Common myeloid progenitor, CD34-positive (primary cell): ENCODE data around the gene TTLL10.

ENCODE experiments used
- CTCF ChIA-PET: fragments of 350-600 bp; sonication (Branson Sonifier 250); formaldehyde crosslinking; loops from one replicate; lab custom pipeline; 2021; ENCODE audit warnings: antibody characterized with exemption; lab: Charles Lee
- POLR2A ChIA-PET: fragments of 350-600 bp; sonication (Branson Sonifier 250); formaldehyde crosslinking; loops from one replicate; lab custom pipeline; 2021; ENCODE audit warnings: antibody characterized with exemption; lab: Charles Lee
- DNase-seq, 3 donors: peaks; one replicate each; pipeline versions ENCODE4 v3.0.0 to v3.0.0-alpha.2; 2013
- H3K27ac ChIP-seq, 2 experiments: 1 replicate in 1 of 2; 2 replicates in 1 of 2; pipeline ENCODE4 v1.7.0; 2013; ENCODE audit warnings: inconsistent platforms in 2 of 2, low read length in 2 of 2, mild to moderate bottlenecking in 2 of 2, low read depth in 1 of 2, moderate library complexity in 1 of 2; ENCODE audit not compliant: severe bottlenecking in 2 of 2, insufficient read depth in 1 of 2, poor library complexity in 1 of 2
- H3K27me3 ChIP-seq, 5 experiments: replicated peaks in 2 of 5; 1 replicate in 3 of 5; 2 replicates in 2 of 5; pipeline versions ENCODE4 v1.6.1 to v1.7.0; 2013; ENCODE audit warnings: low read length in 4 of 5, mild to moderate bottlenecking in 2 of 5, moderate library complexity in 2 of 5, inconsistent platforms in 1 of 5; ENCODE audit not compliant: insufficient read depth in 5 of 5, control insufficient read depth in 4 of 5
- H3K36me3 ChIP-seq, 4 experiments: 1 replicate in 2 of 4; 2 replicates in 2 of 4; pipeline versions ENCODE4 v1.6.1 to v1.7.0; 2013; ENCODE audit warnings: low read length in 3 of 4, control low read depth in 1 of 4, mild to moderate bottlenecking in 1 of 4; ENCODE audit not compliant: control insufficient read depth in 4 of 4, insufficient read depth in 4 of 4
- H3K4me1 ChIP-seq, 4 experiments: 1 replicate in 3 of 4; 2 replicates in 1 of 4; pipeline versions ENCODE4 v1.6.1 to v1.7.1; 2013; ENCODE audit warnings: low read length in 3 of 4, mild to moderate bottlenecking in 3 of 4, control low read depth in 1 of 4, inconsistent platforms in 1 of 4, moderate library complexity in 1 of 4; ENCODE audit not compliant: control insufficient read depth in 4 of 4, insufficient read depth in 4 of 4; ENCODE audit errors: control extremely low read depth in 1 of 4
- H3K4me3 ChIP-seq, 7 experiments: 1 replicate in 4 of 7; 2 replicates in 3 of 7; pipeline versions ENCODE4 v1.5.1 to v1.7.0; 2013; ENCODE audit warnings: mild to moderate bottlenecking in 7 of 7, low read length in 6 of 7, moderate library complexity in 6 of 7, inconsistent platforms in 2 of 7, low read depth in 2 of 7, control low read depth in 1 of 7; ENCODE audit not compliant: insufficient read depth in 4 of 7, control insufficient read depth in 1 of 7; ENCODE audit errors: extremely low read depth in 1 of 7
- H3K9me3 ChIP-seq, 5 experiments: 1 replicate in 4 of 5; 2 replicates in 1 of 5; pipeline versions ENCODE4 v1.6.1 to v1.7.1; 2013; ENCODE audit warnings: low read length in 4 of 5, mild to moderate bottlenecking in 2 of 5, inconsistent platforms in 1 of 5, low read depth in 1 of 5, moderate library complexity in 1 of 5; ENCODE audit not compliant: control insufficient read depth in 4 of 5, insufficient read depth in 2 of 5; ENCODE audit errors: control extremely low read depth in 1 of 5
- WGBS: methylation state at CpG from one replicate; pipeline ENCODE4 v1.1.5; 2013; ENCODE audit not compliant: insufficient coverage; 5-methylcytosine and 5-hydroxymethylcytosine counted together

The TTLL10 gene

DNA sequence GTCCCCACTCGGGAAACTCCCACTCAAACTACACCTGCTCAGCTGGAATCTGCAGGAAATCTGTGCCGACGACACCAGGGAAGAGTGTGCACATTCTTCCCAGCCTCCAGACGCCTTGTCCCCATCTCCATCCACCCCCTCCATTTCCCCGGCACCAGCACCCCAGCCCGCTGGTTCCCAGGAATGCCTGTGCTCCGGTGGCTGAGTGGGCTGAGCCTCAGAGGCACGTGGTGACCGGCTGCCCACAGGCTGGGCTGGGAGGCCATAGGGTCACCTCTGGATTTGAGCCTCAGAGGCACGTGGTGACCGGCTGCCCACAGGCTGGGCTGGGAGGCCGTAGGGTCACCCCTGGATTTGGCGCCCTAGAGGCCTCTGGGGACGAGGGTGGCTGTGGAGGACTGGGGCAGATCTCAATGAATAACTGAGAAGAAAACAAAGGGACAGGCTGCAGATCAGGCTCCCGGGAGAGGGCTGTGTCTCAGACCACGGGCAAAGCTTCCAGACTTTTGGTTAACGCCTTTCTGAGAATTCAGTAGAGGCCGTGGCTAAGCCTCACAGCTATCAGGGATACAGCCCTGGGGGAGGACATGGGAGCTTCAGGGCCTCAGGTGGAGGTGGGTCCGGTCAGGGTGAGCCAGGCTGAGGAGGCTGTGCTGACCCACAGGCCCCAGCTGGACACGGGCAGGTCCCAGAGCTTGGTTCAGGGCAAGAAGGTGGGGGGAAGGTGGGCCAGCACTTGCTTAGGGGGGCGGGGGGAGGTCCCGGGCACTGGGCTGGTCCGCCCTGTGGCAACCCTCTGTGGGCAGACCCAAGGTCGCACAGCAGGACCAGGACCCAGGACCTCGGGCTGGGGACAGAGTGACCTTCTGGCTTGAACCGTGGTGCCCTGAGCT, 17.3 kb upstream of the TTLL10 start:
- Histone ChIP-seq H3K4me3 (no peak overlapping the region), H3K9me3 (peaks cover 0 to 9% (median 0%) of the 10 kb centered on the region in 5 experiments), H3K27me3 (no peaks in the 10 kb centered on the region), H3K4me1 (peaks cover 0 to 21% (median 15%) of the 10 kb centered on the region in 4 experiments), H3K36me3 (no peaks in the 10 kb centered on the region), H3K27ac (no peak overlapping the region)
- 95% methylated on average over 23 of the region's 26 CpGs for WGBS
- POLR2A ChIA-PET: interaction anchor here (1.6 to 2.3 kb wide), 2 partner anchors 12 to 17 kb away, joined by 4 to 7 read pairs; partner anchors contain the start of gene TTLL10
- DNase-seq: no peak
- CTCF ChIA-PET: interaction anchor here (0.7 to 1.8 kb wide), 3 partner anchors 14 to 75 kb away, joined by 3 to 6 read pairs (median 3); partner anchors contain the start of genes B3GALT6 and SDF4

GRCh38 chr1:1157033-1157365, 16.7 kb upstream of the TTLL10 start:
- Histone ChIP-seq H3K4me1 (peaks cover 0 to 21% (median 15%) of the 10 kb centered on the region in 4 experiments), H3K4me3 (no peak overlapping the region), H3K9me3 (peaks cover 0 to 9% (median 0%) of the 10 kb centered on the region in 5 experiments), H3K36me3 (no peaks in the 10 kb centered on the region), H3K27me3 (no peaks in the 10 kb centered on the region), H3K27ac (no peak overlapping the region)
- WGBS: 85% methylated on average over 2 of the region's 9 CpGs
- ChIA-PET CTCF (no interaction called here), POLR2A (interaction anchor here (1.6 to 2.3 kb wide), 2 partner anchors 12 to 17 kb away, joined by 4 to 7 read pairs; partner anchors contain the start of gene TTLL10)
- no peak for DNase-seq

GRCh38 chr1:1157426-1157913, 16.2 kb upstream of the TTLL10 start:
- Histone ChIP-seq H3K4me3 (peak overlapping the region; percentile 46 to 81 (median 63)), H3K36me3 (no peaks in the 10 kb centered on the region), H3K4me1 (peaks cover 0 to 21% (median 15%) of the 10 kb centered on the region in 4 experiments), H3K9me3 (peaks cover 0 to 9% (median 0%) of the 10 kb centered on the region in 5 experiments), H3K27ac (peak overlapping the region; percentile 33 to 79), H3K27me3 (no peaks in the 10 kb centered on the region)
- DNase-seq: peak in 2 of 3 donors; percentile 52 to 54
- POLR2A ChIA-PET: interaction anchor here (0.7 to 2.3 kb wide), 4 partner anchors 11 to 56 kb away, joined by 3 to 7 read pairs (median 4); partner anchors contain the start of gene TTLL10
- 0% methylated on average over 18 of the region's 29 CpGs for whole genome bisulfite sequencing
- CTCF ChIA-PET: no interaction called here

DNA sequence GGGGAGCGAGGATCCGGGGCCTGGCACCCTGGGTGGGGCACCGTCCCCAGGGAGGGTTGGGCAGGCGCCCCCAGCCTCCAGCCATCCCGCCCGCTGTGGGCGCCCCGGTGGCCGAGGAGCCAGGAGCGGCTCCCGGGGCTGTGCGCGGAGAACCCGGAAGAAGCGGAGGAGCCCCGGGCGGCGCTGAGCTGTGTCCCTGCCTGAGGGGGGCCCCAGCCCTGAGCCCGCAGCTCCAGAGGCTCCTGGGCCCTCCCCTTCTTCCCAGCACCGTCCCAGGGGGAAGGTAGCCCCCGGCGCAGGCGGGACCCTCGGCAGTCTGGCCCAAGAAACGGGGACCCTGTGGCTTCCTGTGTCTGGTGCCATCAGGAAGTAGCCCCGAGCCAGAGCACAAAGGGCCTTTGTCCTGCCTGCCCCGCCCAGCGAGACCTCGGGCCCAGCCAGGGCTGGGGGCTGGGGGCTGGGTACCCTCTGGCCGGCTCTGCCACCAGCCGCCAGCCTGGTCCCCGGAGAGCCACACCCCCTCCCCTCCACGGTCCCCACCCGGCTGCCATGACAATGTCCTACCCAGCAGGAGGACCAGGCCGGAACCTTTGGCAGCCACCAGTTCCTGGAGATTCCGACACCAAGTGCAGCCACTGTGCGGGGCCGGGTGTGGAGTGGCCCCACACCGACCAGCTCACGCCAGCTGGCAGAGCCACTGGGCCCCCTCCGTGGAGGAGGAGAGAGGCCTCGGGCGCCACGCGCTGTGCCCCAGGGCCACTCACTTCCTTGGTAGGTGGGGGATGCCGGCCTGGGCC, 15.6 kb upstream of the TTLL10 start:
- peak overlapping the region; percentile 46 to 79 for H3K27ac ChIP-seq
- H3K27me3 ChIP-seq: peaks cover 0 to 3% (median 0%) of the 10 kb centered on the region in 5 experiments
- peak overlapping the region; percentile 46 to 81 (median 63) for H3K4me3 ChIP-seq
- no peaks in the 10 kb centered on the region for H3K36me3 ChIP-seq
- peaks cover 0 to 6% (median 0%) of the 10 kb centered on the region in 5 experiments for H3K9me3 ChIP-seq
- 3% methylated on average over 35 of the region's 46 CpGs for WGBS
- CTCF ChIA-PET: interaction anchor here (0.9 to 1.5 kb wide), 2 partner anchors 47 to 95 kb away, joined by 3 to 4 read pairs; no protein-coding TSS in a partner anchor
- DNase-seq: peak in 2 of 3 donors; percentile 50 to 61
- POLR2A ChIA-PET: interaction anchor here (0.5 to 2.3 kb wide), 6 partner anchors 11 to 93 kb away, joined by 3 to 7 read pairs (median 4); partner anchors contain the start of gene TTLL10
- H3K4me1 ChIP-seq: peaks cover 0 to 21% (median 15%) of the 10 kb centered on the region in 4 experiments

GRCh38 chr1:1160281-1160930, 13.3 kb upstream of the TTLL10 start:
- Histone ChIP-seq H3K9me3 (peaks cover 0 to 5% (median 0%) of the 10 kb centered on the region in 5 experiments), H3K4me3 (no peak overlapping the region), H3K27ac (no peak overlapping the region), H3K36me3 (no peaks in the 10 kb centered on the region), H3K4me1 (peaks cover 0 to 21% (median 15%) of the 10 kb centered on the region in 4 experiments), H3K27me3 (peaks cover 0 to 17% (median 0%) of the 10 kb centered on the region in 5 experiments)
- WGBS: 97% methylated on average over 21 of the region's 23 CpGs
- ChIA-PET CTCF (interaction anchor here (1.5 kb wide), 1 partner anchor 27 kb away, joined by 4 read pairs; no protein-coding TSS in a partner anchor), POLR2A (interaction anchor here (0.7 kb wide), 1 partner anchor 77 kb away, joined by 4 read pairs; no protein-coding TSS in a partner anchor)
- DNase-seq: no peak

- Histone ChIP-seq H3K9me3 (peaks cover 0 to 5% (median 0%) of the 10 kb centered on the region in 5 experiments), H3K36me3 (no peaks in the 10 kb centered on the region), H3K4me1 (peaks cover 0 to 23% (median 19%) of the 10 kb centered on the region in 4 experiments), H3K27me3 (peaks cover 0 to 17% (median 0%) of the 10 kb centered on the region in 5 experiments), H3K27ac (no peak overlapping the region), H3K4me3 (no peak overlapping the region)
- ChIA-PET POLR2A (interaction anchor here (0.7 kb wide), 2 partner anchors 8 to 78 kb away, joined by 3 to 4 read pairs; no protein-coding TSS in a partner anchor), CTCF (no interaction called here)
- DNase-seq: no peak
- 93% methylated on average over 23 of the region's 29 CpGs for WGBS
Measured at GRCh38 chr1:1161078-1161682, 12.5 kb upstream of the TTLL10 start.
